HG03196 (cell line): ENCODE data around the gene LAMC3.

Source experiments
- ATAC-seq: cut with Tn5 transposase; IDR thresholded peaks from one replicate; pipeline ENCODE4 v1.9.1; 2021; ENCODE audit not compliant: unreplicated experiment

LAMC3 gene

DNA sequence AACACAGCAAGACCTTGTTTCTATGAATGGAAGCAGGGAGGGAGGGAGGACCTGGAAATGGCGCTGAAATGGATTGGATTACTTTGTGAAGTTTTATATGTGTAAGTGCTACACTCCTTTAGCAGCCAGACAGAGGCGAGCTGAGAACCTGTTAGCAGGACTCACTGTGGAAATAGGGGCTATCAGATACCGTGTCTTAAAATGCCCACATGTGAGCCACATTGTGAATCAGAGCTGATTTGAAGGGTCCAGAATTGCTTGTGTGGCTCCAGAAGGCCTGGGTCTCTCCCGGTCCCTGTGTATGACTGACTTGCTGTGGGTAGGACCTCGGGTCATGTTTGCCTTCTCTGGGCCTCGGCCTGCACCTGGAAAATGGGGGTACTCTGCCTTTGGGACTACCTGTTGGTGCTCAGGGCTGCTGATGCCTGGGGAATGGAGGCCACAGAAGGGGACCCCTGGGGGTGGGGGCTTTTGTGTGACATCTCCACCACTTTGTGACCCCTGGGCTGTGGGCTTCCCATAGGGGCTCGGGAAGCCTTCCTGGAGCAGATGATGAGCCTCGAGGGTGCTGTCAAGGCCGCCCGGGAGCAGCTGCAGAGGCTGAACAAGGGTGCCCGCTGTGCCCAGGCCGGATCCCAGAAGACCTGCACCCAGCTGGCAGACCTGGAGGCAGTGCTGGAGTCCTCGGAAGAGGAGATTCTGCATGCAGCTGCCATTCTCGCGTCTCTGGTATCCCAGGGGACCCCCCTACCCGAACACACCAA is 63.3 kb downstream of the LAMC3 start:
- ATAC-seq, result no peak

DNA sequence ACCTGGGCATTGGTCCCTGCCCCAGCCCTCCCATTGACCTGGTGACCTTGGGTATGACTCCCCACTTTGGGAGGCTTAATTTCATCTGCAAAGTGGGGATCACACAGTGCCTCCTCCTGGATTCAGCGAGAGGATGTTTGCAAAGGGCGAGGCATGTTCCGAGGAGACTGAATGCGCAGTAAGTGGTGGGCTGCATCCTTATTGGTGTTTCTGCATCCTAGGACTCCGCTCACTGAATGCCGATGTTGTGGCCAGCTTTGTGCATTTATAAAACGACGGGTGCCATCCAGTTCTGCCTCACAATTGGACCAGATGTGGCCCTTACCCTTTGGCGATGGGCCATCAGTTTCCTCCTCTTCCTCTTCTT is 63.9 kb downstream of the LAMC3 start:
- no peak for ATAC-seq

DNA sequence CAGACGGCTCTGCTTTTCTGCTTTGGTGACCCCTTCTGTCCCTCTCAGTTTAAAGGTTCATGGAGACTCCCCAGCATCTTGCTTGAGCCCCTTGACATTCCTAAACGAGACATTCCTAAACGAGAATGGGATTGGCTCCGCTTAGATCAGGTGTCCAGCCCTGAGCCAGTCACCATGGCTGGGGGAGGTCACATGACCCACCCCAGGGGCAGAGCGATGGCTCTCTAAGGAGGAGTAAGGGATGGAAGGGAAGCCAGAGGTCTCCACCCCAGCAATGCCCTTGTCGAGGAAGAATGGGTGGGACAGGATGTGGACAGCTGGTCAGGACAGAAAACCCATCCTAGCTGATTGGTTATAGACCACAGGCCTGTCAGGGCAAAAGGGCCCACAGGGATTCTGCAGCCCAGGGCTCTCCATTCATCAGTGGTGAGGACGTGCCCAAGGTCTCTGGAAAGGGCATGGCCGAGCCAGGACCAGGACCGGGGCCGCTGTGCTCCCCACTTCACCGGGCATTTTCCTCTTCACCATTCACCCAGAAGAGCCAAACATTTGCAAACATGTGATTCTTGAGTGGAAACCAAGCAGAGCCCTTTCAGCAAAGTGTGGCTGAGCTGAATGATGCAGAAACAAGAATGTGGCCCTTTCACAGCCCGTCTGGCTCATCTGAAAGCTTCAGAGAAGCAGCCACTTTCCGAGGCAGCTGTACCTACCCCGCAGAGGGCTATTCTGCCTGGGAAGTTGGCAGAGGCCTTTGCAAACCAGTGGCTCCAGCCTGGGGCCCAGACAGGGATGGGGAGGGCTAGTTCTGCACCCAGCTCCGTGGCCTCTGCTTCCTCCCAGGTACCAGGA is 67.6 kb downstream of the LAMC3 start:
- no peak for ATAC-seq

DNA sequence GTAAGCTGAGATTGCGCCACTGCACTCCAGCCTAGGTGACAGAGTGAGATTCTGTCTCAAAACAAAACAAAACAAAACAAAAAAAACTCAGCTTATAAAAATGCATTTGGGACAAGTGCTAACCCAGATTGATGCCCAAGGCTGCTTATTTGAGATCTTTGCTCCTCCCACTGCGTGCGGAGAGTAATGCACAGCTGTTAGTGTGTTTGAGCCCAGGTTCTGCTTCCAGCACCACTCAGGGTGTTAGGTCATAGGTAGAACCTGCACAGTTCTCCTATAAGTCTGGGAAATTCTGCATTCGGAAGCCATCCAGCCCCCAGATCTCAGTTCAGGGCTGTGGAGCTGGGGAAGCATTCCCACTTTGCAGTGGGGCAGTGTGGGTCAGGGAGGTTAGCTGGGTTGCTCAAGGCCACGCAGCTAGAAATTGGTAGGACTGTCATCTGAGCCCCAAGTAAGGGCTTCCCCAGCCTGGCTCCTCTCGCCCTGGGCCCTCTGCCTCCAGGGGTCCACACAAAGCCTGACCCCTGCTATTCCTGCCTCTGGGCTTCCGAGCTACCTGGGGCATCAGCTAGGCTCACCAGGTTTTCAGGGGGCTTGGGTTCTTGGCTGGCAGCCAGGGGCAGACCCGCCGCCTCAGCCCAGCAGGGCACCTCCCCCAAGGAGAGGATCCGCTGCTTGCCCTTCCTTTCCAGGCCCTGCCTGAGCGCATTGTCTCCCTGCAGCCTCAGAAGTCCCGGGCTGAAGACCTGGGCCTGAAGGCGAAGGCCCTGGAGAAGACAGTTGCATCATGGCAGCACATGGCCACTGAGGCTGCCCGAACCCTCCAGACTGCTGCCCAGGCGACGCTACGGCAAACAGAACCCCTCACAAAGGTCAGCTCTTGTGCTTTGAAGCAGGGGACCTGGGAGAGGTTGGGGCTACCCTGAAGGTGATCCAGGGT is 69.7 kb downstream of the LAMC3 start:
- no peak for ATAC-seq

DNA sequence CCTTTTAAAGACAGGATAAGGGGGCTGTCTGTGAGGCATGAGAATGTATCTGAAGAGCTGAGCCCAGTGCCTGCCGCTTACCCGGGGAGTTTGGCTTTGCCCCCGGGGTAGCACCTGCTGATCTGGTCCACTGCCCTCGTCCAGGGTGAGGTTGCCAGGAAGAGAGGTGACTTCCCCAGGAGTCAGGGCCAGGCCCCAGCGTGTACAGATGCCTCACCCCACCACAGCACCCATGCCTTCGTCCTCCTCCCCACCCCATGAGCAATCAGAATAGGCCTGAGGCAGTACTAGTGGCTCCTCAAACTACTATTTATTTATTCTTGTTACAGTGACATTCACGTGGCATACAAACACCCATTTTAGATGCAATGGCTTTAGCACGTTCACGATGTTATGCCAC is 71.6 kb downstream of the LAMC3 start:
- no peak for ATAC-seq

DNA sequence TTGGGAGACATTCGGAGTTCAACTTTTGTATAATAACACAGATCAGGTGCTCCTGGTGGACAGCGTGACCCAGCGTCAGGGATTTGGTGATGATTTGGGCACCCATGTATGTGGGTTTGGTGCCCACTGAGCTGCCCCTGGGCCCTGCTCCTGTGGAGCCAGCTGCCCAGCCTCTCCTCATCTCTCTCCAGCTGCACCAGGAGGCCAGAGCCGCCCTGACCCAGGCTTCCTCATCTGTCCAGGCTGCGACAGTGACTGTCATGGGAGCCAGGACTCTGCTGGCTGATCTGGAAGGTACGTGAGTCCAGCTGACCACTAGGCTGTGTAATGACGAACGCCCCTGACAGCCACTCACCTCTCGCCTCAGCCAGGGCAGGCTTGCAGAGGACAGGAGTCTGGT is 72.9 kb downstream of the LAMC3 start:
- ATAC-seq, result no peak

DNA sequence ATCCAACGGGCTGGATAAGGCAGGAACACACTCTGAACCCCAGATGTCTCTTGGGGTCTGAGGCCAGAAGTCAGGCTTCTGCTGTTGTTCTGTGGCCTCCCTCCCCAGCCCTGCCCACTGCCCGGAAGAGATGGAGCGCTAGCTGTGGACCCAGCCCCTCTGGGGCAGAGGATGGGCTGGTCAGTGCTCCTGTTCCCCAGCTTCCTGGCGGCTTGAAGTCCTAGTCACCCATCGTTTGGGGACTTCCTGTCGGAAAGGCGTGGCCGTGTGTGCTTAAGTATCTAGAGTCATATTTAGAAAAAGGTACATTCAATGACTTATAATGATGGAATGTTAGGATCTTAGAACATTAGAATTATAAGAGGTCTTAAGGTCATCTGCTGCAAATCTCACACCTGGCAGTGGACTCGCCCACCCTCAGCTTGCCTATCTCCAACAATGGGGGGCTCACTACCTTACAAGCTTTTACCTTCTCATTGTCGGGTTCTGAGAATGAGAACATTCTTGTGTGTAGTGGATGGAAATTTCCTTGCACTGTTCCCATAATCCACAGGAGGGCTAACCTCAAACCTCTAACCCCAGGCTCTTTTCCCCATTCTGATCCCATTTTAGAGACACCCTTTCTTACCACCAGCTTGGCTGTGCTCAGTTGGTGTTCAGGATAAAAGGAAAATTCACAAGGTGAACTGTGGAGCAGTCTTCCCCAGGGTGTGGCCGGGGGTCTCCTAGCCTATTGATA is 74.0 kb downstream of the LAMC3 start:
- no peak for ATAC-seq

DNA sequence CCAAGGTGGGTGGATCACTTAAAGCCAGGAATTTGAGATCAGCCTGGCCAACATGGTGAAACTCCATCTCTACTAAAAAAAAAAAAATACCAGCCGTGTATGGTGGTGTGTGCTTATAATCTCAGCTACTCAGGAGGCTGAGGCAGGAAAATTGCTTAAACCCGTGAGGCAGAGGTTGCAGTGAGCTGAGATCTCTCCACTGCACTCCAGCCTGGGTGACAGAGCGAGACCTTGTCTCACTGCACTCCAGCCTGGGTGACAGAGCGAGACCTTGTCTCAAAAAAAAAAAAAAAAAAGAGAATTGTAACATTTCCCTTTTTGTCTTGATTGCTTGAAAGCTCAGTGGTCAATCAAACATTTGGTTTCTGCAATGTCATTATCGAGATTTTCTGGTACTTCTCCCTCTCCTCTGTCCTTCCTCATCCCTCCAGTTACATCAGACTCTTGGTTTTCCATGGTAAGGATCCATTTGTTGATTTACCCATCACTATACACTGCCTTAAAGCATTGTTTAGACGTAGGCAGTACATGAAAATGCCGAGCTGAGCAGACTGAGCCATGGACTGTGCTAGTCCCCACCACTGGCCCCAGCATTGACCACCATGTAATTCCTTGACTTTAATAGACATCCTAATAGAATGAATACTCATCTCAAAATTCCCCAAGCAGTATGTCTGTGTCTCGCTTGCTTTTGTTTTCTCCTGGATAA is 75.8 kb downstream of the LAMC3 start:
- ATAC-seq, result no peak

DNA sequence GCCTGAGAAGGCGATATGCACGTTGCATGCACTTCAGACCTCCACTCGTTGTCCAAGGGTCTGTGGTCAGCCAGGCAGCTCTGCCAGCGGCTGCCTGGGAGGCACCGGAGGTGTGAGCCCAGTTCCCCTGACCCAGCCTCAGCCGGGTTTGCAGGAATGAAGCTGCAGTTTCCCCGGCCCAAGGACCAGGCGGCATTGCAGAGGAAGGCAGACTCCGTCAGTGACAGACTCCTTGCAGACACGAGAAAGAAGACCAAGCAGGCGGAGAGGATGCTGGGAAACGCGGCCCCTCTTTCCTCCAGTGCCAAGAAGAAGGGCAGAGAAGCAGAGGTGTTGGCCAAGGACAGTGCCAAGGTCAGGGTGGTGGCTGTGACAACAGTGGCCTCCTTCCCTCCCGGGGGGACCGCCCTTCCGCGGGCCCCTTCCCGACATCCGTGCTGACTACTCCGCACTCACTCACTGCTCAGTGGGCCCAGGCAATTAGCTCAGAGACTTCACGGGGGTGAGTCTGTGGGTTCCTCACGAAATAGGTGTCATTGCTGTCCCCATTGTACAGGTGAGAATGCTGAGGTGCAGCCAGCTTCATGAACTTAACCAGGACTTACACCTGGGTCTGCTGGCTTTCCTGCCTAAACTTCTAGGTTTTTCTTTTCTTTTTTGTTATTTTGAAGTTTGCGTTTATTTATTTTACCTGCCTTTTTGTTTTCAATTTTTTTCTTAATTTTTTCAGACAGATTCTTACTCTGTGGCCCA is 76.6 kb downstream of the LAMC3 start:
- ATAC-seq, result no peak

DNA sequence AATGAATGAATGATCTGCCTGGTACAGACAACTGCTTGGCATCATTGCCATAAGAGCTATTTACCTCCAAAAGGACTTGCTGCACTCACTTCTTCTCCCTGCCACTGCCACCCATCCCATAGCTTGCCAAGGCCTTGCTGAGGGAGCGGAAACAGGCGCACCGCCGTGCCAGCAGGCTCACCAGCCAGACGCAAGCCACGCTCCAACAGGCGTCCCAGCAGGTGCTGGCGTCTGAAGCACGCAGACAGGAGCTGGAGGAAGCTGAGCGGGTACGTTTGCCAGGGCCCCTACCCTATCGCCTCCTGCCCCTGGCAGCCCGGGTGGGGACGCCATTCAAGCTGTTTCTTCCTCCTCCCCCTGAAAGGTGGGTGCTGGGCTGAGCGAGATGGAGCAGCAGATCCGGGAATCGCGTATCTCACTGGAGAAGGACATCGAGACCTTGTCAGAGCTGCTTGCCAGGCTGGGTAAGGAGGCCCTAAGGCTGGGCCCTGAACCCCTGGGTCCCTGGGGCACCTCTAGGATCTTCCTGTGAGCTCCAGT is 78.5 kb downstream of the LAMC3 start:
- ATAC-seq, result no peak

DNA sequence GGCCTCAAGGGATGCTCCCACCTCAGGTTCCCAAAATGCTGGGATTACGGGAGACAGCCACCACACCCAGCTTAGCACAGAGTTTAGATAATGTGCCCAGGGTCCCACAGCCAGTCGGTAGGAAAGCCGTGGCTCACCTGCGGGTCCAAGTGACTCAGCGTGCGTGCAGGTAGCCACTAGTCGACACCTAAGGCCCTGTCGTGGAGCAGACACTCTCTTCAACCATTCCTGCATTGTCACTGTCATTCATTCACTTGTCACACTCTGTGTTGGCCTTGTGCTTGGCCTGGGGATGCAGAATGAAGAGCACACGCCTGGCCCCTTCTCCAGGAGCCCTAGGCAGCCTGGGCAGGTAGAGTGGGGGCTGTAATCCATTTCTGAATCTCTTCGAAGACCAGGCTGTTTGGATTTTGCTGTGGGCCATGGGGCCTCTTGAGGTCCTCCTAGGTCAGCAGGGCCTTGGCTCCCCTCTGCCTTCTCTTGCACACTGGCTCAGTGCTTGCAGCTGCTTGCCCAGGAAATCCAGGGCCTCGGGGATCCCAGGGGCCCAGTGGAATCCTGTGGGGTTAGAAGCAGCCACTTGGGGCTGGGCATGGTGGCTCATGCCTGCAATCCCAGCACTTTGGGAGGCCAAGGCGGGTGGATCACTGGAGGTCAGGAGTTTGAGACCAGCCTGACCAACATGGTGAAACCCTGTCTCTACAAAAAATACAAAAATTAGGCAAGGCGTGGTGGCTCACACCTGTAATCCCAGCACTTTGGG is 81.2 kb downstream of the LAMC3 start:
- ATAC-seq, result no peak

DNA sequence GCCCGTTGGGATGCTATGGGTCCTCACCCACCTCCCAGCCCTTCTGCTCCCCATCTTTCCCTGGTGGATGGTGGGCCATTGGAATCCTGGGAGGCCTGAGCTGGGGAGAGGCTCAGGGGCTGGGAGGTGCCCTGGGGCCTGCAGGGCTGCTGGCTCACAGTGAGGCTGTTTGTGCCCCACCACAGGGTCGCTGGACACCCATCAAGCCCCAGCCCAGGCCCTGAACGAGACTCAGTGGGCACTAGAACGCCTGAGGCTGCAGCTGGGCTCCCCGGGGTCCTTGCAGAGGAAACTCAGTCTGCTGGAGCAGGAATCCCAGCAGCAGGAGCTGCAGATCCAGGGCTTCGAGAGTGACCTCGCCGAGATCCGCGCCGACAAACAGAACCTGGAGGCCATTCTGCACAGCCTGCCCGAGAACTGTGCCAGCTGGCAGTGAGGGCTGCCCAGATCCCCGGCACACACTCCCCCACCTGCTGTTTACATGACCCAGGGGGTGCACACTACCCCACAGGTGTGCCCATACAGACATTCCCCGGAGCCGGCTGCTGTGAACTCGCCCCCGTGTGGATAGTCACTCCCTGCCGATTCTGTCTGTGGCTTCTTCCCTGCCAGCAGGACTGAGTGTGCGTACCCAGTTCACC is 82.5 kb downstream of the LAMC3 start:
- no peak for ATAC-seq

DNA sequence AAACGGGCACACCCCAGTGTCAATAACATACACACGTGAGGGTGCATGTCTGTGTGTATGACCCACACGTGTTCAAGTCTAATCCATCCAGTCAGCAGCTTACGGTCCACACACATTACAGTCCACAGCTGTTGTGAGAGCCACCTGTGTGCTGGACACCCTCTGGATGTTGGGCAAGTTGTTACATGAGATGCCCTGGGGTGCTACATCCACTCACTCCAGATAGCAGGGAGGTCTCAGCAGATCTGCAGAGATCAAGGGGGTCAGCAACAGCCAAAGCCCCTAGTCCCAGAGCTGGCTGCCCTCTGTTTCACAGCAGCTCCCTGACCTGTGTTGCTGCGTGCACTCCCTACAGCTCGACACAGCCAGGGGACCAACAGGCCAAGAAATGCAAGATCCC is 83.1 kb downstream of the LAMC3 start:
- no peak for ATAC-seq

DNA sequence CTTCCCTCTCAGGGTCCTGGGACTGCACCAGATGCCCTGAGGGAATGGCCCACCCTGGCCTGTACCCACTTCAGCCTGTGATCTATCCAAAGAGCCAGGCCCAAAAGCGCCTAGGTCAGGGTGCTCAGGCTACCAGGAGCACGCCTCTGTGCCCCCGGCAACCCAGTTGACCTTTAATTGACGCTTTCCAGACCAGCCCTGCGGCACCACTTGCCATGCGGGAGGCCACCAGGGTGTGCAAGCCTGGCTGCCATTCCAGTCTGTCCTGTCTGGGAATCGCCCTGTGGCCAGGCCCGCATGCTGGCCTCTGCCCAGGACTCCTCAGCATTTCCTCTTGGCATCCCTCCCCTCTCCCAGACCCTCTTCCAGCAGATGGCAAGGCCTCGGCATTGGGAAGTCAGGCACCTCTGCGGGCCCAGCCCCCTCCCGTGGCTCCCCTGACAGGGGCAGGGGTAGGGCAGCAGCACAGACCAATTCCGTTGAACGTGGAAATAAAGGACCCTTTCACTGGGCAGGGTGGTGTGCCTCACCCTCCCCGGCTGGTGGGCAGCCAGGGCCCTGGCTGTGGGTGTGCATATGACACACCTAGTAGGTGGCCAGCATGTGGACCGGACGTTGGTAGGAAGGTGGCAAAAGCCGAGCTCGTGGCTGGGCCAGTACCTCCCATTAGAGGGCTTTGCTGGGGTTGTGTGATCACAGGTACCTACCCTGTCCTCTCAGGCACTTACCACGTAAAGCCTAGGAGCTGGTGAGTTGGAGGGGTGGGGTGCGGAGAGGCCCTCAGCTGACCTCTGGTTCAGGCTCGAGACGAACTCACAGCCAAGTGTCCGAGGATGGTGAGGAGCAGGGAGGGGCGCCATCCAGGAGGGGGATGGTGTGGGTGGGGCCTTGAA is 83.8 kb downstream of the LAMC3 start:
- ATAC-seq, result no peak

DNA sequence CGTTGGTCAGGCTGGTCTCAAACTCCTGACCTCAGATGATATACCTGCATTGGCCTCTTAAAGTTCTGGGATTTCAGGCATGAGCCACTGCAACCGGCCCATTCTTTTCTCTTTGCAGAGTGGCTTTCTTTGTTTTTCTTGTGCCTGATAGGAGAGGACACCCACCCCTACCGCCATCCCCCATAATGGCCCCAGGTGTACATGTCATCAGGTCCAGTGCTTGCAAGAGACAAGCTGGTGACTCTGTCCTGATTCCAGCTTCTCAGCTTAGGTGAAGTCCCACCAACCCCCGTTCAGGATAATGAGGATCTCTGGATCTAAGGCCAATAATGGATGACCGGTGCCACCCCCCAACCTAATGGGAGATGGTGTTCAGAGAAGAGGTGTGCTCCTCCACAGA is 85.0 kb downstream of the LAMC3 start:
- ATAC-seq, result no peak

DNA sequence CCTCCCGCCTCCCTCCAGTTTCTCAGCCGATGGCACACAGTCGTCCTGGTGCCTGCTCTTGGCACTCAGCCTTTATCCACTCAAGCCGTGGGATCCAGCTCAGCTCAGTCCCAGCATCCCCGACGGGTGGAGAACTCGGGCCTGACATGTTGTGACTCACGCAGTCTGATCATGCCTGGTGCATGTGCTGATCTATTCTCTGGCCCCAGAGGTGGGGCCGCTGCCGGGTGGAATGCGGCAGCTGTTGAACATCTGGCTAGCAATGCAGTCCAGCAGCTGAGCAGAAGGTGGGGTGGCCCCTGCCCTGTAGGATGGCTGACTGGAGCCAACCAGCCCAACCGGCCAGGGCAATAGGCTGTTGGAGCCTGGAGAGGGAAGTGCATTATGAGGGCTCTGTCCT is 85.6 kb downstream of the LAMC3 start:
- no peak for ATAC-seq
